EH (cell line): ENCODE results near the gene ZNF93.
"Not testable (repeated sequence)": the region's sequence is repeated elsewhere in the genome, so short reads cannot be mapped to it uniquely, and the experiment has no call there.

ENCODE experiments used
- DNase-seq: peaks from one replicate; pipeline ENCODE4 v3.0.0-alpha.2; 2015; ENCODE audit warnings: low read depth

Gene ZNF93

DNA sequence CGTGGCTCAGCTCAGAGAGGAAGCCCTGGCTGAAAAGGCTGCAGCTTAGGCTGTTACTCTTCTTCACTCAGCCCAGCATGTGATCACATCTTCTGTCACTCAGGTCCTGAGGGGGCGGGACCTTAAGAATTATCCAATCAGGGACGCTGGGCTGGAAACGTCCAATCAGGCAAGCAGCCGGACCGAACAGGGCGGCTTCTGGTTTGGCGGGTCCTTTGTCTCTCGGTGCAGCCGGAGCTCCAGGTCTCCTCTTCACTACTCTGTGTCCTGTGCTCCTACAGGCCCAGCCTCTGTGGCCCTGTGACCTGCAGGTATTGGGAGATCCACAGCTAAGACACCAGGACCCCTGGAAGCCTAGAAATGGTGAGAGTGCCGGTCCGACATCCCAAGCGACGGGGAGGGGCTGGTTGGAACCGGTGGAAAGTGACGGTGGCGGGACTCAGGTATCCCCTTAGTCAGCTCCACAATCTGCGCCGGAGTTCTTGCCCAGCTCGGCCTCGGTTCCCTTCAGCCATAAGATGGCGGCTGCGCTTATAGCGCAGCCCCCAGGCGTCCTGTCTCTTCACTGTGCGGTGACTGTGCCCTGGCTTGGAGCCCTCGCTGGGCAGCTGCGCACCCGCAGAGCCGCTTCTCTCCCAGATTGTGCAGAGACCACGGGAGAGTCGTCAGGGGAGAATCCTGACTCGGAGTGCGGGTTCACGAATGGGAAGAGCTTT is at the start of gene ZNF93:
TSS of gene ZNF93 (plus strand) at position 218 of the 716 bp plus-strand sequence. CDS start at position 361, 143 bp downstream.
- peak; percentile 98 for DNase-seq

DNA sequence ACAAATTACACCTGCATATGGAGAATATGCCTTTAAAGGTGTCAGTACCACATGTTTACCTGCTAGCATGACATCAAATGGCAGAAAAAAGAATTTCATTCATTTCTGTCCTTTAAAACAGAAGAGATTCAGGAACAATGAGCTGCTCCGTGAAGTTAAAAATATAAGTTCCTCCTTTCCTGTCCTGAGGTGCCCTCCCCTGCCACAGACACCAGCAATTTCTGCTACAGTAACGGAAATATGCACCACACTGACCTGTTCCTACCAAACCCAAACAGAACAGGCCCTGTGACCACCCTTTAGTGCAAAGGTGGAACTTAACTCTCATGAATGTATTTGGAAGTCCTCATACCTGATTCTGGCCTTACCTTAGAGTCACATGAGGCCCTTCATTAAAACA is 49.0 kb upstream of the ZNF93 start:
- DNase-seq: not testable (repeated sequence)

DNA sequence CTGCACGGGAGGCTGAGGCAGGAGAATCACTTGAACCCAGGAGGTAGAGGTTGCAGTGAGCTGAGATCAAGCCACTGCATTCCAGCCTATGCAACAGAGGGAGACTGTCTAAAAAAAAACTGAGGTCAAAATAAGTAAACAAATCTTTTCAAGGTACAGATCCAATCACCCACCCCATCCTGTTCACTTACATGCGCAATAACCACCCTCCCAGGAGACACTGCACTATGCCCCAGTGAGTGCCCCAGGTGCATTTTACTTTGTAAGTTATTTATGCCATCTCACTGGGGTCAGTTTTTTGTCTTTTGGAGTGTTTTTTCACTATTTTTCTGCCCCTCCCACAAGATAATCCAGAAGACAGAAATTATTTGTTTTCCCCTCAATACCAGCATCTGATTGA is 42.0 kb upstream of the ZNF93 start:
- DNase-seq: no peak

DNA sequence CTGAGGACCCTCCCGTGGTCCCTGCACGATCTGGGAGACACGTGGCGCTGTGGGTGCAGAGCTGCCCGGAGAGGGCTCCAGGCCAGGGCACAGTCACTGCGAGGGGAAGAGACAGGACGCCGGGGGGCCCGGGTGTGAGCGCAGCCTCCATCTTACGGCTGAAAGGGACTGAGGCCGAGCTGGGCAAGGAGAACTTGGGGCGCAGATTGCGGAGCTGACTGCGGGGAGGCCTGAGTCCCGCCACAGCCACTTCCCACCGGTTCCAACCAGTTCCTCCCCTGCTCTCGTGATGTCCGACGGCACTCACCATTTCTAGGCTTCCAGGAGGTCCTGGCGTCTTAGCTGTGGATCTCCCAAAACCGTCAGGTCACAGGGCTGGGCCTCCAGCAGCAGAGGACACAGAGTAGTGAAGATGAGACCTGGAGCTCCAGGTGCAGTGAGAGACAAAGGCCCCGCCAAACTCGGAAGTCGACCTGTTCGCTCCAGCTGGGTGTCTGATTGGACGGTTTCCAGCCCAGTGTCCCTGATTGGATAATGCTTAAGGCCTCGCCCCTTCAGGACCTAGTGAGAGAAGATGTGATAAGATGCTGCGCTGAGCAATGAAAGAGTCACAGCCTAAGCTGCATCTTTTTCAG is 39.9 kb upstream of the ZNF93 start:
- DNase-seq: peak; percentile 0

DNA sequence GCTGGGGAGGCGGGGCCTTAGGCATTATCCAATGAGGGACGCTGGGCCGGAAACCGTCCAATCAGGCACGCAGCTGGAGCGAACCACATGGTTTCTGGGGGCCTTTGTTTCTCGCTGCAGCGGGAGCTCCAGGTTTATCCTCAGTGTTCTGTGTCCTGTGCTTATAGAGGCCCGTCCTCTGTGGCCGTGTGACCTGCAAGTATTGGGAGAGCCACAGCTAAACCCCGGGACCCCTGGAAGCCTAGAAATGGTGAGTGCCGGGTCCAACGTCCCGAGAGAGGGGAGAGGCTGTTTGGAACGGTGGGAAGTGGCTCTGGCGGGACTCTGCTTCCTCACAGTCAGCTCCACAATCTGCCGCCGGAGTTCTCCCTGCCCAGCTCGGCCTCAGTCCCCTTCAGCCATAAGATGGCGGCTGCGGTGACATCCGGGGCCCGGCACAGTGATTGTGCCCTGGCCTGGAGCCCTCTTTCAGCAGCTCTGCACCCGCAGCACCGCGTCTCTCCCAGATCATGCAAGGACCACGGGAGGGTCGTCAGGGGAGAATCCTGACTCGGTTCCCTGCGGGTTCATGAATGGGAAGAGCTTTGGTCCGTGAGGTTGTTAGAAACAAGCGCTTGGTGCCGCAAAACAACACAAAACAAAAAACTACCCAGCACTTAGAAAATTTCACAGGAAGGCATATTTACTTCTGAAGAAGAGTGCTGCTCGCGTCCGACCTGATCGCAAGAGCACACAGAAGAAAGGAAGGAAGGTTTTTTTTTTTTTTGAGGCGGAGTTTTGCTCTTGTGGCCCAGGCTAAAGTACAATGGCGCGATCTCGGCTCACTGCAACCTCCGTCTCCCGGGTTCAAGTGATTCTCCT is 34.8 kb upstream of the ZNF93 start, which contains the start of gene ZNF253:
TSS of gene ZNF253 (plus strand) at position 133 of the 861 bp plus-strand sequence. CDS start at position 248, 115 bp downstream.
- peak; percentile 94 for DNase-seq

DNA sequence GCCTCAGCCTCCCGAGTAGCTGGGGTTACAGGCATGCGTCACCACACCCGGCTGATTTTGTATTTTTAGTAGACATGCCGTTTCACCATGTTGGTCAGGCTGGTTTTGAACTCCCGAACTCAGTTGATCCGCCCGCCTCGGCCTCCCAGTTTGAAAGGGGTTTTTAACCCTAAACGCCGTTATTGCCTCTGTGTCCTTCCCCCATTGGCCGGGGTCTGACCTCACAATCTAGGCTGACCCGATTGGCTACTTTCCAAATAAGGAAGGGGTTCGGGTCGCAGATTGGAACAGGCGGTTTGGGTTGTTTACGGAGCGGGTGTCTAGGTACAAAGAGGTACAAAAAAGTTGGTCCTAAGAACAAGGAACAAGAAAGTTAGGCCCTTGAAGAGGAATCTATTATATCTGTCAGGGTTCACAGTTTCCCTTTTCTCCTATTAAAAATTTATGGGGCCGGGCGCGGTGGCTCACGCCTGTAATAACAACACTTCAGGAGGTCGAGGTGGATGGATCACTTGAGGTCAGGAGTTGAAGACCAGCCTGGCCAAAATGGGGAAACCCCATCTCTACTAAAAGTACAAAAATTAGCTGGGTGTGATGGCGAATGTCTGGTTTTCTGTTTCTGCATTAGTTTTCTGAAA is 34.0 kb upstream of the ZNF93 start:
- DNase-seq: peak; percentile 3

DNA sequence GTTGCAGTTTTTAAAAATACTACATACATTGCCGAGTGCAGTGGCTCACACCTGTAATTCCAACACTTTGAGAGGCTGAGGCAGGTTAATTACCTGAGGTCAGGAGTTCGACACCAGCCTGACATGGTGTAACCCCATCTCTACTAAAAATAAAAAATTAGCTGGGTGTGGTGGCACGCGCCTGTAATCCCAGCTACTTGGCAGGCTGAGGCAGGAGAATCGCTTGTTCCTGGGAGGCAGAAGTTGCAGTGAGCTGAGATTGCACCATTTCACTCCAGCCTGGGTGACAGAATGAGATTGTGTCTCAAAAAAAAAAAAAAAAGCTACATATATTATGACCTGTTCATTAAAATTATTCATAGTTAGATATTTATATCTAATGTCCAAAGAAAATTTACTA is 30.7 kb upstream of the ZNF93 start:
- not testable (repeated sequence) for DNase-seq

DNA sequence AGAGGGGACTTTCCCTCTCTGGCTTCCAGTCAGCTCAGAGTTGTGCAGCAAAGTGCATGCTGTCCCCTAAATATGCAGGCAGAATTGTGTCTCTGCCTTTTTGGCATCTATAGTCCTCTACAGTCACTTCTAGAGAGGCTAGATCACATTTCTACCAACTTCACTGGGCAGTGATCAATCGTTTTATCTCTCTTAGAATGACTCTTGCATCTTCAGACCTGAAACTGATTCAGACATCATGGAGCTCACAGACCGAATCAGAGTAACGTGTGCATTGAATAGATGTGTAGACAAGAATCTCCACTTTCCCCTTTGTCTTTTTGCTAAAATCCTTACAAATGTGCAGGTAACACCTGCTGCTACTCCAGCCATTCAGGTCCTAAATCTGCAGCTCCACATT is 28.8 kb upstream of the ZNF93 start:
- no peak for DNase-seq

DNA sequence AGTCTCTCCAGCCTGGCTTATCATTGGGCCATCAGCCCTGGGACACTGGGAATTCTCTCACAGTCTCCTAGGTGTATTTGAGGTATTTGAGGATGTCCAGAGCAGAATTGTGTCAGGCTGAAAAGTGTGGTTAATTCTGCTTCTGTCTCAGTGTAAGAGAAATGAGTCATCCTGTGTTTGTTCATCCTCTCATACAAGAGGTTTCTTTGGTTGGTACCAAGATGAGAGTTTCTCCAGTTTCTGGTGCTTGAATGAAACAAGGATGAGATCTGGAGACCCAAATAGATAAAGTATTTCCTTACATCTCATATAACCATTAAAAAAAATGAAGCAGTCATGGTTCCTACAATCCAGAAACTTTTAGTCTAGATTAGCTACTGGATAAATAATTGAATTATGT is 27.4 kb upstream of the ZNF93 start:
- DNase-seq: peak; percentile 1

DNA sequence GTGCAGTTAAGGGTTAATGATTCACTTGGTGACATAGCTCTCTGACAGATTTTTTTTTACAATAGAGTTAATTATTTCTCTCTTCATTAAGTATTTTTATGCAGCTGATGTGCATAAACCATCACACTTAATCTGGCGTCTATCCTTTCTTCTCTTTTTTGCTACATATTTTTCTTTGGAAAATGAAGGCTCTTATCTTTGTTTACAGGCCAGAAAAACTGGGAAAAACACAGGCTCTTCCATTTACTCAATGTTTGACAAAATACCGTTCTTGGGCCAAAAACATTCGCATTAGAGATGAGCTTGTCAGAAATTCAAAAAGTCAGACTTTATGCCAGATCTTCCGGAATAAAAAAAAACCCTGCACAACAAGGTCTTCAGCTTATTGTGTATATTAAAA is 23.0 kb upstream of the ZNF93 start:
- no peak for DNase-seq

DNA sequence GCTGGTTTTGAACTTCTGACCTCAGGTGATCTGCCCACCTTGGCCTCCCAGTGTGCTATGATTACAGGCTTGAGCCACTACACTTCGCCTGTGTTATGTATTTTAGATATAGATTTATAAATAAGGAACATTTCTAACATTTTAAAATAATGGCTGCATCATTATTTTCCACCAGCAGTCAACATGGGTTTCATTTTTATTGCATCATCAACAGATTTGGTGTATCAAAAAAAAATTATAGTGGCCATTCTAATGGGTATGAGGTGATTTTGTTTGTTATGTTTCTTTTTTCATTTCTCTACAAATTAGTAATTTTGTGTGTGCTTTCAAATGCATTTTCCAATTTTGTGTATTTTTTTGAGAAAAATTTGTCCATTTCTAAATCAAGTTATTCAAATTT is 16.2 kb upstream of the ZNF93 start:
- no peak for DNase-seq

DNA sequence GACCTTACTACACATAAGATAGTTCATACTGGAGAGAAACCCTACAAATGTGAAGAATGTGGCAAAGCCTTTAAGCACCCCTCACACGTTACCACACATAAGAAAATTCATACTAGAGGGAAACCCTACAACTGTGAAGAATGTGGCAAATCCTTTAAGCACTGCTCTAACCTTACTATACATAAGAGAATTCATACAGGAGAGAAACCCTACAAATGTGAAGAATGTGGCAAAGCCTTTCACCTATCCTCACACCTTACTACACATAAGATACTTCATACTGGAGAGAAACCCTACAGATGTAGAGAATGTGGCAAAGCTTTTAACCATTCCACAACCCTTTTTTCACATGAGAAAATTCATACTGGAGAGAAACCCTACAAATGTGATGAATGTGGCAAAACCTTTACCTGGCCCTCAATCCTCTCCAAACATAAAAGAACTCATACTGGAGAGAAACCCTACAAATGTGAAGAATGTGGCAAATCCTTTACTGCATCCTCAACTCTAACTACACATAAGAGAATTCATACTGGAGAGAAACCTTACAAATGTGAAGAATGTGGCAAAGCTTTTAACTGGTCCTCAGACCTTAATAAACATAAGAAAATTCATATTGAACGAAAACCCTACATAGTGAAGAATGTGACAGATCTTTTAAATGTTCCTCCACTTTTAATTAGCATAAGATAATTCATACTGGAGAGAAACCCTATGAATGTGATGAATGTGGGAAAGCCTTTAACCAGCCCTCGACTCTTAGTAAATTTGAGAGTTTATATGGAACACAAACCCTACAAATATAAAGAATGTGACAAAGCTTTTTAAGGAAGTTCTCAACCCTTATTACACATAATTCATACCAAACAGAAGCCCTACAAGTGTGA is 8.4 kb upstream of the ZNF93 start:
- not testable (repeated sequence) for DNase-seq

DNA sequence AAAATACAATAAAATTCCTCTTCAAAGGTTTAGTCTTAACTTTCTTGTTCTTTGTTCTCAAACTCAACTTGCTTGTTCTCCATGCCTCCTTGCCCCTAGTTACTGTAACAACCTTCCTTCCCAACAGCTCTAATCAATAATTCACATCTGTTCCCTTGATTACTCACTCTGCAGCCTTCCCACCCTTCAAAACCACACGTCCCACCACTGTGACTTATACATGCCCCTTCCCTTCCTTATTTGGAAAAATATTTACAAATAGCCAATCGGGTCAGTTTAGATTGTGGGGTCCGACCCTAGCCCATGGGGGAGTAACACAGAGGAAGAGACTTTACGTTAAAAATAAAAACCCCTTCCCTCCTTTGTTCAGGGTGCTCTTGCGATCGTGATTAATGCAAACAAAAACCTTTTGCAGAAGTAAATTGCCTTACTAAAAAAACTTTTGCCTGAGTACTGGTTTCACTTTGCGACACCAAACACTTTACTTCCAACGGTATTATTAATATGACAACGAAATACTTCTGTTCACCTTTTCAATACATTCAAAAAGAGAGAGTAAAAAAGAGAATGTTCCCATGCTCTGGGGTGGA is 512 bp upstream of the ZNF93 start:
- DNase-seq: peak; percentile 74

DNA sequence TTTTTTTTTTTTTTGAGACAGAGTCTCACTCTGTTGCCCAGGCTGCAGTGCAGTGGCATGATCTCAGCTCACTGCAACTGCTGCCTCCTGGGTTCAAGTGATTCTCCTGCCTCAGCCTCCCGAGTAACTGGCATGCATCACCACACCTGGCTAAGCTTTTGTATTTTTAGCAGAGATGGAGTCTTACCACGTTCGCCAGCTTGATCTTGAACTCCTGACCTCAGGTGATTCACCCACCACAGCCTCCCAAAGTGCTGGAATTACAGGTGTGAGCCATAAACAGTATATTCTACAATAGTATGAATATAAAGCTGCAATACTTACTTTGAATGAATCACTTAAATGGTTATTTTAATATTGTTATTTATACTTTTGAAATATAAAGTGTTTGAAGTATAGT is 6.8 kb downstream of the ZNF93 start:
- DNase-seq: not testable (repeated sequence)

DNA sequence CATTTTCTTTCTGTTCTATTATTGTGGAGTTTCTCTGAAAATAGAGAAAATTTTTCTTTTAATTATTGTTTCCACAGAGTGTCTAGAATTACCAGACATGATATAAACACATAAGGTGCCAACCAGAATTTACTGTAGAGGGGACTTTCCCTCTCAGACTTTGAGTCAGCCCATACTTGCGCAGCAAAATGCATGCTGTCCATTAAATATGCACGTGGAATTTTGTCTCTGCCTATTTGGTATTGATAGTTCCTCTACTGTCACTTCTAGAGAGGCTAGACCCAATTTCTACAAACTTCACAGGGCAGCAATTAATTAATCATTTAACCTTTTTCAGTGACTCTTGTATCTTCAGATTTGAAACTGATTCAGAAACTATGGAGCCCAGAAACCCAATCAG is 8.9 kb downstream of the ZNF93 start:
- no peak for DNase-seq

DNA sequence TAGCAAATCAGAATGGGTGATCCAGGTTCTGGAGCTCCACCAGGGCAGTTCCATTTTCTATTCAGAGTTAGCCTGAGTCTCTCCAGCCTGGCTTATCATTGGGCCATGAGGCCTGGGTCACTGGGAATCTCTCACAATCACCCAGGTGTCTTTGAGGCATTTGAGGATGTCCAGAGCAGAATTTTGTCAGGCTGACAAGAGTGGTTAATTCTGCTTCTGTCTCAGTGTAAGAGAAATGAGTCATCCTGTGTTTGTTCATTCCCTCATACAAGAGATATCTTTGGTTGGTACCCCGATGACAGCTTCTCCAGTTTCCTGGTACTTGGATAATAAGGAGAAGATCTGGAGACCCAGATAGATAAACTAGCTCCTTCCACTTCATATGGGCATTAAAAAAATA is 10.4 kb downstream of the ZNF93 start:
- DNase-seq: peak; percentile 14

DNA sequence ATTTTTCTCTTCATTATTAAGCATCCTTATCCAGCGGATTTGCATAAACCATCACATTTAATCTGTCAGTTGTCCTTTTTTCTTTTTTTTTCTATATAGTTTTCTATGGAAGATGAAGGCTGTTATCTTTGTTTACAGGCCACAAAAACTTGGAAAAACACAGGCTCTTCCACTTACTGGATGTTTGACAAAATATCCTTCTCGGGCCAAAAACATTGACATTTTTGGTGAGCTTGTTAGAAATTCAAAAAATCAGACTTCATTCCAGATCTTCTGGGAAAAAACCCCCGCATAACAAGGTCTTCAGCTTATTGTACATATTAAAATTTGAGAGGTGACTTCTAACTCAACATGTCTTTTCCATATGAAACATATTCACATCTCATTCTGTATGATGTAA is 13.8 kb downstream of the ZNF93 start:
- no peak for DNase-seq

DNA sequence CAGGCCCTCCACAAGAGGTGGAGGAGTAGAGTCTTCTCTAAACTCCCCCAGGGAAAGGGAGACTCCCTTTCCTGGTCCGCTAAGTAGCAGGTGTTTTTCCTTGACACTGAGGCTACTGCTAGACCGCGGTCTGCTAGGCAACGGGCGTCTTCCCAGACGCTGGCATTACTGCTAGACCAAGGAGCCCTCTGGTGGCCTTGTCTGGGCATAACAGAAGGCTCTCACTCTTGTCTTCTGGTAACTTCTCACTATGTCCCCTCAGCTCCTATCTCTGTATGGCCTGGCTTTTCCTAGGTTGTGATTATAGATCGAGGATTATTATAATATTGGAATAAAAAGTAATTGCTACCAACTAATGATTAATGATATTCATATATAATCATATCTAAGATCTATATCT is 29.7 kb downstream of the ZNF93 start:
- DNase-seq: not testable (repeated sequence)

DNA sequence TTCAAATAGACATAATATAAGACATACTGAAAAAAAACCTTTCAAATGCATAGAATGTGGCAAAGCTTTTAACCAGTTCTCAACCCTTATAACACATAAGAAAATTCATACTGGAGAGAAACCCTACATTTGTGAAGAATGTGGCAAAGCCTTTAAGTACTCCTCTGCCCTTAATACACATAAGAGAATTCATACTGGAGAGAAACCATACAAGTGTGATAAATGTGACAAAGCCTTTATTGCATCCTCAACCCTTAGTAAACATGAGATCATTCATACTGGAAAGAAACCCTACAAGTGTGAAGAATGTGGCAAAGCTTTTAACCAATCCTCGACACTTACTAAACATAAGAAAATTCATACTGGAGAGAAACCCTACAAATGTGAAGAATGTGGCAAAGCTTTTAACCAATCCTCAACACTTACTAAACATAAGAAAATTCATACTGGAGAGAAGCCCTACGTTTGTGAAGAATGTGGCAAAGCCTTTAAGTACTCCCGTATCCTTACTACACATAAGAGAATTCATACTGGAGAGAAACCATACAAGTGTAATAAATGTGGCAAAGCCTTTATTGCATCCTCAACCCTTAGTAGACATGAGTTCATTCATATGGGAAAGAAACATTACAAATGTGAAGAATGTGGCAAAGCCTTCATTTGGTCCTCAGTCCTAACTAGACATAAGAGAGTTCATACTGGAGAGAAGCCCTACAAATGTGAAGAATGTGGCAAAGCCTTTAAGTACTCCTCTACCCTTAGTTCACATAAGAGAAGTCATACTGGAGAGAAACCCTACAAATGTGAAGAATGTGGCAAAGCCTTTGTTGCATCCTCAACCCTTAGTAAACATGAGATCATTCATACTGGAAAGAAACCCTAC is 32.9 kb downstream of the ZNF93 start:
- not testable (repeated sequence) for DNase-seq

DNA sequence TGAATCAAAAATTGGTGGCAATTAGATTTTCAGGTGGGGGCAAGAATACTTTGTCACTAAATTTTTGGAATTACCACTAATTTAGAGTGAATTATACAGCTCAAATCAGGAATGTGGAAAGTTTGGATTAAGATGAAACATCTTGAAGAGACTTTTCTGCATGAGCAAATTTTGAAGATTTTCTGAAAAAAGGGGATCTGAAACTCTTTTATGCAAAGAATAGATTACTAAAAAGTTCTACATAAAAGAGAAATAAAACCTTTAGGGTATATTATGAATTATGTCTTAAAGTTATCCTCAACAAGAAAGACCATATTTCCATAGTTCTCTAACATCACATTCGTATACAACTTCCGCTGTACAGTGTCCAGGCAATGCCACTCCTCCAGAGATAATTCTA is 36.7 kb downstream of the ZNF93 start:
- no peak for DNase-seq
